ENCODE data around the gene UBE2I.
"Not testable (repeated sequence)": the region's sequence is repeated elsewhere in the genome, so short reads cannot be mapped to it uniquely, and the experiment has no call there.

The UBE2I gene

DNA sequence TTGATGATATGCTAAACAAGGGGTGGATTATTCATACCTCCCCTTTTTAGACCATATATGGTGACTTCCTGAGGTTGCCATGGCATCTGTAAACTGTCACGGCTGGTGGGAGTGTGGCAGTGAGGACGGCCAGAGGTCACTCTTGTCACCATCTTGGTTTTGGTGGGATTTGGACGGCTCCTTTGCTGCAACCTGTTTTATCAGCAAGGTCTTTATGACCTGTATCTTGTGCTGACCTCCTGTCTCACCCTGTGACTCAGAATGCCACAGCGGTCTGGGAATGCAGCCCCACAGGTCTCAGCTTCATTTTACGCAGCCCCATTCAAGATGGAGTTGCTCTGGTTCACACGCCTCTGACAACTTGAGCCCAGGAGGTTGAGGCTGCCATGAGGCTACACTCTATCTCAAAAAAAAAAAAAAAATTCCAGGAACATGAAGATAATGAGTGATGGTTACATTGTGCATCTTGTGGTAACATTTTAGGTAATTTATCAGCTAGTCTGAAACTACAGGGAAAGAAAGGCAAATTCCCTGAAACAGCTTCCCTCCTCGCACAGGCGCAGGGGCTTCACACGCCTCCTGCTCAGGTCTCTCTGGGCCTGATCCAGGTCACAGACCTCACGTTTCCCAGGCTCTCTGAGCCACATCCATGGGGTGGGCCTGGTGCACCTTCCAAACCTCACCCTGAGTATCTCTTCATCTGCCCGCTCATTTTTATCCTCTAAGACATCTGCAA lies 15.3 kb upstream of the UBE2I start:
- DNase-seq = no peak

DNA sequence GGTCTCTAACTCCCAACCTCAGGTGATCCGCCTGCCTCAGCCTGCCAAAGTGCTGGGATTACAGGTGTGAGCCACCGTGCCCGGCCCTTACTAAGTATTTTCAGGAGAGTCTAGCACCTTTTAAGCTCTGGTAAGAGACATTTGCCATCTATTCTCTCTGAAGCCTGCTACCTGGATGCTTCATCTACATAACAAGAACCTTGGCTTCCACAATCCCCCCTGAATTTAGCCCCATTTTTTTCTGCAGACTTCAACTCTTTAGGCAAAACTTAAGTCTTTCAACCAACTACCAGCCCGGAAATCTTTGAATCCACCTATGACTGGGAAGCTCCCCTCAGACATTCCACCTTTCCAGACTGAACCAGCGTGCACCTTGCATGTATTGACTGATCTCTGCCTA lies 14.0 kb upstream of the UBE2I start:
- DNase-seq = no peak

DNA sequence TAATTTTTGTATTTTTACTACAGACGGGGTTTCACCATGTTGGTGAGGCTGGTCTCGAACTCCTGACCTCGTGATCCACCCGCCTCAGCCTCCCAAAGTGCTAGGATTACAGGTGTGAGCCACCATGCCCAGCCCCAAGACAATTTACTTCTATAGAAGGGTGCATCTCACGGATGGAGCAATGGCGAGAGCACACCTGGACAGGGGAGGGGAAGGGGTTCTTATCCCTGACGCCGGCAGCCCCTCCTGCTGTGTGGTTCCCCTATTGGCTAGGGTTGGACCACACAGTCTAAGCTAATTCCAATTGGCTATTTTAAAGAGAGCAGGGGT lies 12.8 kb upstream of the UBE2I start:
- DNase-seq = not testable (repeated sequence)

- DNase-seq = no peak
These were observed 12.3 kb upstream of the UBE2I start for GRCh38 chr16:1297018-1297696.

DNA sequence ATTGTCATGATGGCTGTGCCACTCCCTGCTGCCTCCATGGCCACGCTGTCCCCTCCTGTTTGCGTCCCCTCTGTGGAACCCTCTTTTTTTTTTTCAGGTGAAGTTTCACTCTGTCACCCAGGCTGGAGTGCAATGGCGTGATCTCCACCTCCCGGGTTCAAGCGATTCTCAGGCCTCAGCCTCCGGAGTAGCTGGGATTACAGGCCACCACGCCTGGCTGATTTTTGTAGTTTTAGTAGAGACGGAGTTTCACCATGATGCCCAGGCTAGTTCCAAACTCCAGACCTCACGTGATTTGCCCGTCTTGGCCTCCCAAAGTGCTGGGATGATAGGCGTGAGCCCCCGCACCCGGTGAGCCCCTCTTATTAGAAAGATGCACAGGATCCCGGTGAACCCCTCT lies 11.0 kb upstream of the UBE2I start:
- no peak for DNase-seq

GRCh38 chr16:1299012-1299867 lies 10.2 kb upstream of the UBE2I start:
- DNase-seq = no peak

DNA sequence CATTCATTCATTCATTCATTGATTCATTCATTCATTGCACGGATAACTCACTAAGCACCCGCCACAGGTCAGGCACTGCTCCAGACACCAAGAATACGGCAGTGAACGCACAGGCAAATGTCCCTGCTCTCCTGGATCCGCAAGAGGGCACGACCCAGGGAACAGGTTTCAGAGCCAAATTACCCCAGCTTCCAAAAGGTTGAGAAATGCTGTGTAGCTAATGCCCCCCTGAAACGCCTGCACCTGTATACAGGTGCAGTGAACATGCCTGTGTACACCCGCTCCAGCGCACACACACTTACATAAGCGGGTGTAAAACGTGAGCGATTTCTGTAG lies 9.6 kb upstream of the UBE2I start:
- DNase-seq = no peak

DNA sequence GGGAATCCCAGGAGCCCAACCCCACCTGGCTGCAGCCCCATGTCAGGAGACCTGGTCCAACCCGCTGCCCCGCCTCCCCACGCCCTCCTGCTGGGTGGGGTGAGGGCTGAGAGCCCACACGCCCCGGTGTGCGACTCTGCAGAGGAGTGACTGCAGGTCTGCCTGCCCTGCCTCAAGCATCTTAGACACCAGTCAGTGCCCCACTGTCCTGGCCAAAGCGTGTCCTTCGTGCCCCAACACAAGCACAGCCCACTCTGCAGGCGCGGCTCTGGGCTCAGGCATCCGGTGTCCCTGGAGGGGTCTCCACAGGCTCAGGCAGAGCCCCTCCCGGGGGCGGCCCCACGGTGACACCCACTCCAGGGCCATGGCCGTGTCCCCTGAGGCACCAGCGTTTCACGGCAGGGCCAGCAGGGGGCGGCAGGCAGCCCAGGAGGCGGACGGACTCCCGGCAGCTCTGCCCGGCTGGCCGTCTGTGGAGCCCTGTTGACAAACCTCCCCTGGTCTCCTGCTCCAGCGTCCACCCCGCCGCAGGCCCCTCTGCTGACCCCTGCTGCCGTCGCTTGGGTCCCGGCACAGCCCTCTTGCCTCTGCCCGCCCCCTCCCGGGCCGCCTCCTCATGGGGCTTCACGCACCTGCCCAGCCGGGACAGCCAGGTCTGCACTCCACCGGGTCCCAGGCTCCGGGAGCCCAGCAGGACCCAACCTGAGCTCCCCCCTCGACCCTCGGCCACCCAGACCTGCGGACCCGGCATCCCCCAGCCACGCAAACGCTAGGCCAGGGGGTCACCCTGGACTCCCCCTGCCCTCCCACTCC lies 8.6 kb upstream of the UBE2I start:
- DNase-seq = peak; percentile 91

- no peak for DNase-seq
These were observed 7.9 kb upstream of the UBE2I start for GRCh38 chr16:1301562-1301961.

- DNase-seq = no peak
These were observed 3.6 kb upstream of the UBE2I start for GRCh38 chr16:1305823-1306222.

GRCh38 chr16:1306334-1306733 lies 3.1 kb upstream of the UBE2I start:
- DNase-seq = no peak

DNA sequence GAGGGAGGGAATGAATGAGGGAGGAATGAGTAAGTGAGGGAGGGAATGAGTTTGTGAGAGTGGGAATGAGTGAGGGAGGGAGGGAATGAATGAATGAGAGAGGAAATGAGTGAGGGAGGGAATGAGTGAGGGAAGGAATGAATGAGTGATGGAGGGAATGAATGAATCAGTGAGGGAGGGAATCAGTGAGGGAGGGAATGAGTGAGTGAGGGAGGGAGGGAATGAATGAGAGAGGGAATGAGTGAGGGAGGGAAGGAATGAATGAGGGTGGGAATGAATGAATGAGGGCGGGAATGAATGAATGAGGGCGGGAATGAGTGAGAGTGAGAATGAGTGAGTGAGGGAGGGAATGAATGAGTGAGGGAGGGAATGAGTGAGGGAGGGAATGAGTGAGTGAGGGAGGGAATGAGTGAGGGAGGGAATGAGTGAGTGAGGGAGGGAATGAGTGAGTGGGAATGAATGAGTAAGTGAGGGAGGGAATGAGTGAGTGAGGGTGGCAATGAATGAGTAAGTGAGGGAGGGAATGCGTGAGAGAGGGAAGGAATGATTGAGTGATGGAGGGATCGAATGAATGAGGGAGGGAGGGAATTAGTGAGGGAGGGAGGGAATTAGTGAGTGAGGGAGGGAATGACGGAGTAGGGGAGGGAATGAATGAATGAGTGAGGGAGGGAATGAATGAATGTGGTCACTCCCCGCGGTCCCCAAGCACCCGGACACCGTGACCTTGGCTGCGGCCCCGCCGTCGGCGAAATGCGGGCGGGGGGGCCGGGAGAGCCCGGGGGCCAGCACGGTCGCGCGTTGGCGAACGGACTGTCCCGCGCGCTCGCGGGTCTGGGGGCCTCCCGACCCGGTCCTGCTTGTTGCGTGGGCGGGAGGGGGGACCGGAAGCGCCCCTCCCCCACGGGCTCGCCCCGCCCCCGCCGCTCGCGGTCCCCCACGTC lies 1.1 kb upstream of the UBE2I start:
- DNase-seq = no peak

- DNase-seq = peak; percentile 84
These were observed 724 bp downstream of the UBE2I start for GRCh38 chr16:1309888-1310831.

- DNase-seq = no peak
These were observed 1.4 kb downstream of the UBE2I start for GRCh38 chr16:1310832-1311200.

DNA sequence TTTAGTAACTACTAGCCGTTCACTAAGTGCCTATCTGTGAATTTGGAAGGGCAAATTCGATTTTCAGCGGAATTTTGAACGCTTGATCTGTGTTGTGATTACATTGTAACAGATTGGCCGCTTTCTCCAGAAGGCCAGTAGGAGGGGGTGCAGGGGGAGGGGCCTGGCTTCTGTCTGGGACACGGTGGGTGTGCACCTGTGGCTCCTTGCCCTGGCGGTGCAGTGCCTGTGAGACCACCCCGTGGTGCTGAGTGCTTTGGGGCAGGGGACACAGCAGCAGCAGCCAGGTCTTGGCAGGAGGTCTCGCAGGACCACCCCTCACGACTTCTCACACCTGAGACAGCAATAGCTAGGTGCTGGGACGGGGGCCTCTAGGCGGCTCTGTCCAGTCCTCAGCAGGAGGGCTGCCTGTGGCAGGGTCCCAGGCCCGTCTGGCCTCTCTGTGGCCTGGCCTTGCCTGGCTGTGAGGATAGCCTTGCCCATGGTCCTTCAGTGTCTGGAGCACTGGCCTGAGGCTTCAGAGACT lies 1.8 kb downstream of the UBE2I start:
- no peak for DNase-seq

DNA sequence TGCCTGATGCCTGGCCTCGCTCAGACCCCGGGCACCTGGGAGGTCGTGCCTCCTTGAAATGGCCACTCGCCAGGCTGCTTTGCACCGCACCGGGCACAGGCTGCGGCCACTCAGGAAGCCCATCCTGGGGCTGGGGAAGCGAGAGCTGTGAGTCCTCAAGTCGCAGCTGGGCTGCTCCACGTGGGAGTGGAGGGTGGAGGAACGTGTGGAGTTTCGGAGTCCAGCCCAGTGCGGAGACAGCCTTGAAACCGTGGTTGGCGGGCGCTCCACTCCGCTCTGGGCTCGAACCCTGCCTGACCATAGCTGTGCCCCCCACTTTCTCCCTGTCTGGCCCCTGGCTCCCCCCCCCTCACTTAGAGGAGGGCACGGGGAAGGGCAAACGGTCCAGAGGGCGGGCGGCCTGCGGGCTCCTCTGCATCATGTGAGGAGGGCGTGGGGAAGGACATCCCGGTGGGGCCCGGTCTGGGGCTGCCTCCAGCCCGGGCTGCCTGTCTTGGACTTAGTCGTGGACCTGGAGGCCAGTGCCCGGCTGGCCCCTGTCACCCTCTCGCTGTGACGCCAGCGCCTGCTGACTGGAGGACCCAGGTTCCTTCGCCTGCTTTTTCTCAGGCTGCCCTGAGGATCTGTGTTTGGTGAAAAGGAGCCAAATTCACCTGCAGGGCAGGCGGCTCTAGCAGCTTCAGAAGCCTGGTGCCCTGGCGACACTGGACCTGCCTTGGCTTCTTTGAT lies 2.5 kb downstream of the UBE2I start:
- DNase-seq = no peak

DNA sequence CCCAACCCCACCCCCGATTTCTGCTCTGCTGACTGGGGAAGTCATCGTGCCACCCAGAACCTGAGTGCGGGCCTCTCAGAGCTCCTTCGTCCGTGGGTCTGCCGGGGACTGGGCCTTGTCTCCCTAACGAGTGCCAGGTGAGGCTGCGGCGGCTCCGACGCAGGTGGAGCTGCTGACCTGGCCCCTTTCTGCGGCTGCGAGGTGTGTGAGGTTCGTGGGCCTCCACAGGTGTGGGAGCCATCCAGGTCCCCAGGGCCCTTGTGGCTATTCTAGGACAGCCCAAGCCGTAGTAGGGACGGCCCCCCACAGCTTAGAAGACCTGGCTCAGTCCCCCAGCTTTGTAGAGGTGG lies 3.0 kb downstream of the UBE2I start:
- no peak for DNase-seq

DNA sequence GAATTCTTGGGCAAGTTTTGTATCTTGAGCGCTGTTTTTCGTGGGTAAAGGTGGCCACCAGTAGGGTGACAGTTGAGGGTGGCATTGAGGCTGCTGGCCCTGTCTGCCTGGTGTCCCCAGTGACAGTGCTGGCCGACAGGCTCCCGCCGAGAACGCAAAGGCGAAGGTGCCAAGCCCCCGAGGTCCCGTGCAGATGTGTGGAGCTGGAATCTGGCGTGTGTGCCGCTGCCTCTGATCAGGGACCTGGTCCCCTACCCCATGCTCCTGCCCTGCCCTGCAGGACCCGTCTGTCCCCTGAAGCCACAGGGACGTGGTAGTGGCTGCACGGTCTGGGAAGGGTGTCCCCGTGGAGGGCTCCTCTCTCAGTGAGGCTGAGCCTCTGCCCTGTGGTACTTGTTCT lies 3.5 kb downstream of the UBE2I start:
- no peak for DNase-seq

DNA sequence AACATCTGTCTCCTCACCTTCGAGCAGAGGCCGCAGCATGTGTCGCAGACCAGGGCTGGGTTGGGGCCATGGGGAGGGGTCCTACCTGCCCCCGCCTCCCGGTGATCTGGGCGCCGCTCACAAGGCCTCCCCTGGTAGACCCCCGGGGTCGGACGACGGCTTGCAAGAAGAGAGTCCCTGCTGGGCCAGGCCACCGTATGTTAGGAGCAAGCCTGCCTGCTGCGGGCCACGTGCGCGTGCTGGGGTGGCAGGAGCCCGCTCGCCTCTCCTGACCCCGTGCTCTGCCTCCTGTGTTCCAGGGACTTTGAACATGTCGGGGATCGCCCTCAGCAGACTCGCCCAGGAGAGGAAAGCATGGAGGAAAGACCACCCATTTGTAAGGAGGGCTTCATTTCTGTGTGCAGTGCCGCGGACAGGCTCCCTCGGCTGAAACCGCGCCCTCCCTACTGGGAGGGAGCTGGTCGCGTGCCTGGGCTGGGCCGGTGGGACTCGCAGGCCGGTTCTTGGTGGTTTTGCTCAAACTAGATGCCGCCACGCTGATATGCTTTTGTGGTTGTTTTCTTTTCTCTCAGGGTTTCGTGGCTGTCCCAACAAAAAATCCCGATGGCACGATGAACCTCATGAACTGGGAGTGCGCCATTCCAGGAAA lies 4.4 kb downstream of the UBE2I start:
- DNase-seq = no peak
